HG03045 (cell line): ENCODE measurements around the gene SEPTIN5.

Source experiments
- ATAC-seq: cut with Tn5 transposase; IDR thresholded peaks from one replicate; pipeline ENCODE4 v1.9.1; 2021; ENCODE audit warnings: mild to moderate bottlenecking, moderate library complexity; ENCODE audit not compliant: unreplicated experiment

Gene SEPTIN5

GRCh38 chr22:19704355-19705015 lies 9.8 kb upstream of the SEPTIN5 start:
- no peak for ATAC-seq

GRCh38 chr22:19705181-19705934 lies 8.9 kb upstream of the SEPTIN5 start:
- no peak for ATAC-seq

DNA sequence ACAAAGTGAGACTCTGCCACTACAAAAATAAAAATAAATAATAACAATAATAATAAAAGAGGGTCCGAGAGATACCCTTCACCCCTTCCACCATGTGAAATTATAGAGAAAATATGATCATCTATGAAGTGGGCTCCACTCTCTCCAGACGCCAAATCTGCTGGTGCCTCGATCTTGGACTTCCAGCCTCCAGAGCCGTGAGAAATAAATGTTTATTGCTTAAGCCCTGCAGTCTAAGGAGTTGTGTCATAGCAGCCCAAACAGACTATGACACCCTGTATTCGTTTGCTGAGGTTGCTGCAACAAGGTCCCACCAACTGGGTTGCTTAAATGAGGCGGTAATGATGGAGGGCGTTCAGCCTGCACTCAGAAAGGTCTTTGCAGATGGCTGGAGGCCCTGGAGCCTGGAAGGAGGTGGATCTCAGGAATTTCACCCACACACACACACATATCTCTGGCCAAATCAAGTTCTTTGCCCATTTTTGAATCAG lies 7.6 kb upstream of the SEPTIN5 start:
- ATAC-seq, result no peak

DNA sequence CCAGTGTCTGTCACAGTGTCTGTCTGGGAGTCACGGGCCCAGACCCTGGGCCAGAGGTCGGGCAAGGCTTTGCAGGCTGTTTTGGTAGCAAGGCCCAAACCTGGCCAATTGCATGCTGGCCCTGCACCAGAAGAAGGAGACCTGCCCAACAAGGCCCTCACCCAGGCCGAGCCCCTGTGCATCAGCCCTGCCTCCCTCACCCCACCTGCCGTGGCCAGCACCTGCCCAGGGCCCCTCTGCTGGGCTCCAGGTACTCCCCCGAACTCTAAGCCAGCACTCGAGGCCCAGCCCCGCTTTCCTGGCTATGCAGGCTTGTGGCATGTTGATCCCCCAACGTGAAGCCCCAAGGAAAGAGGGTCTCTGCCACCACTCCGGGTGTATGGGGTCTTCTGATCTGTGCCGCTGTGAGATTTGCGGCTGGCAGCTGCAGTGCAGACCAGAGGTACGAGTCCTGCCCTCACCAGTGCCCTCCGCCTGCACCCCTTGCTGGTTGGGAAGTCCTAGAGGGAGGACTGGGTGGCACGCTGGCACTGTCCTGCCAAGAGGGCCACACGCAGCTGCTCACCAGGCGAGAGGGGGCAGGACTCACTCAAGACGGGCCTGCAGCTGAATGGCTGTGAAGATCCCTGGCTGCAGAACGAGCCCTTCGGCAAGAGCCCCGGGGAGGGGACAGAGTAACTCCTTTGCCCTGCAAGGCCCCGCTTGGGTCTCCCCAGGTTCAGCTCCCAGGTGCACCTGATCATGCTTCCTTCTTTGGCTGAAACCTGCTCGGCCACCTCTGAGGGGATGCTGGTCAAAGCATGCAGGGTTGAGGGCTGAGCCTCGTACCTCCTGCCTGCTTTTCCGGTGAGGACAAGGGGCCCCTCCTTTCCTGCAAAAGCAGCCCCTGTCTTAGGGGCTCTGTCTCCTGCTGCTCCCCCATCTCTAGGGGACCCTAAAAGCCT lies 6.7 kb upstream of the SEPTIN5 start:
- no peak for ATAC-seq

DNA sequence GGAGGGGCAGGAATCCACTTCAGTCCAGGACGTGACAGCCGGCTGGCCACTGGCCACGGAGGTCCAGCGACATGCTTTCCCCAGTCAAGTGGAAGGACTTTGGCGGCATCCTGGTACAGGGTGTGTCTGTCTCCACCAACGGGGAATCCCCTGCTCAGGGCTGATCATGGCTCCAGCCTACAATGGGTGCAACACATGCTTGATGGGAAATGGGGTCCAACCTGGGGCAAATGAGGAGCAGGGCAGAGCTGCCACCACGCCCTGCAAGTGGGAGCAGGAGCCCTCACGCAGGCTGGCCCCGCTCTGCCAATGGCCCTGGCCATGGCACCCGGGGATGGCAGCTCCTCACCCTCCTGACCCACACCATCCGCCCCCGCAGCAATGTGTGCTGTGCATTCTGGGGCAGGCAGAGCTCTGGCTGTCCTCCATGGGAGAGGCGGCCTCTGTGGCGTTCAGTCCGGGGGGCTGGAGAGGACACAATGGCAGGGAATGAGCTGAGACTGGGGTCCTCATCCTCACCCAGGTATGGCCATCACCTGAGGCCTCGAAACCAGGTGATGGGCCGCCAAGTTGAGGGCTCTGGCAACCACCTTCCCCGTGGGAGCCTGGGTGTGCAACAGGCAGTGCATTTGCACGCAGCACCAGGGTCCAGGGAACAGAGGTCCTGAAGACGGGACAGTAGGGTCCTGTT lies 5.8 kb upstream of the SEPTIN5 start:
- ATAC-seq, result no peak

DNA sequence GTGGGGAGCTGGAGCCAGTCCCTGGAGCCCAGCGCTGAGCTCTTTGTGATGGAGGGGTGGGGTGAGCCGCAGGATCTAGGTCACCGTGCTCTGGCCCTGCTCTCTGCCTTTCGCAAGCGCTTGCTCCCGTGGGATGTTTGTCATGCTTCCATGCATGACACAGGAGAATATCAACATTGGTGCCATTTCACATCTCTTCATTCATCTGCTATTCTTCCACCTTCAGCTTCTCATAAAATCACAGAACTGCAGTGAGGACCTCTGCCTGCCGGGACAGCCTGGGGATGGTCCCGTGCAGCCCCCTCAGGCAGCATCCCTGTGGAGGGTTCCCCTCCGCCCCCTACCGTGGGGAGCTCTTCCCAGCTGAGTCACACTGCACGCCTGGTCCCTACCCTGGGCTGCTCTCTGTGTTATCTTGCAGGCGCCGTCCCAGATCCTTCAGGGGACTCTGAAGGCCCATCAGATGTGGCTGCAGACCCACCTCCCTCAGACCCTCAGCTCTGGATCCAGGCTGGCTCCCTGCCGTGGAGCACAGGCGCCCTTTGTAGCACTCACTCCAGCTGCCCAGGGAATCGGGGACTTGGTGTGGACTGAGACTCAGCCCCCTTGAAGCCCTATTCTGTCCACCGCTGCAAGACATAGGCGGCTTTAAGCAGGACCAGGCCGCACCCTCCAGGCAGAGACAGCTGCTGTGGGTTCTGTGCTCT lies 5.1 kb upstream of the SEPTIN5 start:
- no peak for ATAC-seq

GRCh38 chr22:19710020-19710768 lies 4.1 kb upstream of the SEPTIN5 start:
- no peak for ATAC-seq

GRCh38 chr22:19710769-19711106 lies 3.6 kb upstream of the SEPTIN5 start:
- ATAC-seq, result no peak

DNA sequence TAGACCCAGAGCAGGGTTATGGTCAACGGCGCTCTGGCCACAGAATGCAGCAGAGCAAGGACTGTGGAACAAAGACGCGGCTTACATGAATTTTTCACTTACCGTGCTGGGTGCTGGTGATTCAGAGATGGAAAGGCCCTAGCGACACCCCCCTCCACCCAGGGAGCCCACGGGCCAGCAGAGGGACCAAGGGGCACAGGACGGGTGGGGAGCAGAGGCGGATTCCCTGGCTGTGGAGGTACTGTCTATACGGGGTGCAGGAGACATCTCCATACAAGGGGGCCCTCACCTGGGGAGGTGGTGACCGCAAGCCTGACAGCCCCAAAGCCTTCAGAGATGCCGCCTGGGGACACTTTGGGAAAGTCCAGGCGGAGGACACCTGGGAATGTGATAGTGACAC lies 1.1 kb upstream of the SEPTIN5 start:
- no peak for ATAC-seq

- ATAC-seq, result no peak
These were observed 522 bp upstream of the SEPTIN5 start for GRCh38 chr22:19713650-19714311.

DNA sequence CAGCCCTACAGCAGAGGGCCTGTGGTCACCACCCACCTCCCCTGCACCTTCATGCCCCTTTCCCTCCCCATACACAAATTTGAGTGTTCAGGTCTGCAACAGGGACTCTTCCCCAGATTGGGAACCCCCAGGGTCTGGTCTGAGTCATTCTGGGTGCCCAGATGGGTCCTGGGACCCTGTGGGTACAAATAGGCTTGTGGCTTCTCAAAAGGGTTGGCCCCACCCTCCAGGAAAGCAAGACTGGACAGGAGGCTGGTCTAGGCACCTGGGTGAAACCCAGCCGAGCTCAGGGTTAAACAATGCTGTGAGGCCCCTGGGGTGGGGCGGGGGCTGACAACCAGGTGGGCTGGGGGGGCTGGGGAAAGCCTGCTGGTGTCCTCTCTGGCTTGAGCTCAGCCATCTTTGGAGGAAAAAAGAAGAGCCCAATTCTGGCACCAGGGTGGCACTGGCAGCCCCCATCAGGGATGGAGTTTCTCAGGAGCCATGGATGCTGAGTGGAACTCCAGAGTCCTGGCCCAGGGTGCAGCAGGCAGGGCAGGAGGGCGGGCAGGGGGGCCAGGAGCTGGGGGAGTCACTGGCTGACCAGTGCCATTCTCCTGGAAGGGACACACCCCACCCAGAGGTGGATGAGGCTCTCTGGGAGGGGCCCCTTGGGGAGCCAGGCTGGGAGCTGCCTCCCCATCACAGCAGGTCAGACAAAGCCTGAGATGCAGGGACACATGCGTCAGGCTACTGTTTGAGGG lies 1.1 kb downstream of the SEPTIN5 start:
- ATAC-seq, result no peak

DNA sequence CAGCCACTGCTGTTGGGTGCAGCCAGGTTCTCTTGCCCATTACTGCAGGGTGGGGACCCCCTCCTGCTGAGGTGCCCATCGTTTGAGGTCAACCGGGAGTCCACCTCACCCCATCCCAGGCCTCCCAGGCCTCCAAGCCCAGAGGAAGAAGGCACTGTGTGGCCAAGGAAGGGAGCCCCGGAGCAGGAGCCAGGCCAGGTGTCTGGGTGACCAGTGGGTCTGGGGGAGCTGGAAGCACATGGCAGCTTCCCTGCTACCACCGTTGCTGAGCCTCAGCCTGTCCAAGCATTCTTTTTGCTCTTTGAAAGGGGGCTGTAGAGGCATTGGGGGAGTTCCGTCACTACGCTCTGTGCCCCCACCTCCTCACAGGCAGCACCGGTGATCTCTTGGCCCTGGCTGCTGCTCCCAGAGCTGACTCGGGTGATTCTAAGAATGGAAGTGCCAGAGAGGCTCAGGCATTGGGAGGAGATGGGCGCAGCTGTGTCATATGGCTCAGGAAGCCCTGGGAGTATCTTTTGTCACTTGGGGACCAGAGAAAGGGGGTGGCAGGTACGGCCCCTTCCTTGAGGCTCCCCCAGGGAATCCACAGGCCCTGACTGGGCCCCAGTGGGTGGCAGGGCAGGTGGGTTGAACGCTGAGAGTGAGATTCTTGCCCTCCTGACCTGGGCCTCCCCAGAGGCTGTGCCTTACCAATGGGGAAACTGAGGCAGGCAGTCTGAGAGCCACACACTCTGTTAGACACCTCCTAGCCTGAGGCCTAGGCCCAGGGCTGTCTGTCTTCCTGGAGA lies 1.9 kb downstream of the SEPTIN5 start:
- ATAC-seq, result no peak

GRCh38 chr22:19716829-19717105 lies 2.5 kb downstream of the SEPTIN5 start:
- no peak for ATAC-seq

- ATAC-seq, result no peak
These were observed 2.9 kb downstream of the SEPTIN5 start for GRCh38 chr22:19717181-19717580.

- peak; percentile 44 for ATAC-seq
These were observed 3.6 kb downstream of the SEPTIN5 start for GRCh38 chr22:19717691-19718455.

- no peak for ATAC-seq
These were observed 4.2 kb downstream of the SEPTIN5 start for GRCh38 chr22:19718456-19719049.

DNA sequence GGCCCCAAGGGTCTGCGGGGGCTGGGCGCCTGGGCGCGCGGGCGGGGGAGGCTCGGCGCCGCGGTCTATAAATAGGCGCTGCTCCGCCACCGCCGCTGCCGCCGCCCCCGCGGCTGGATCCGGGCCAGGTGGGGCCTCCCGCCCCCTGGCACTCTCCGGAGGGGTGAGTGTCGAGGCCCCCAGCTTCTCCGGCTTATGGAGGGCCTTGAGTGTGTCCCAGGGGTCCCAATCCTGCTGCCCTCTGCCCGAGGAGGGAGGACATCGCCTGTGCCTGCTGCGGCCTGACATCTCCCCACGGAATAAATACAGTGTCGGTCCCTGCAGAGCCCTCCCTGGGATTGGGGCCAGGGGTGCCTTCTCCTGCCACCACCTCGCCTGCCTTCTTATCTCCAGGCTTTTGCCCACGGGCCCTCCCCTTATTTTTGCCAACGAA lies 4.8 kb downstream of the SEPTIN5 start:
- no peak for ATAC-seq
